ENCODE results near the gene RETREG3. TPM values are rescaled to one million over a fixed set of nuclear protein-coding genes. Genes with fewer than 3 reads are reported as not detected.

The RETREG3 gene
- total and polyA plus RNA-seq, 2 of the 13 experiments (the other 11 are each of a cell fraction or from before 2014, with no cell fraction given), result 47.0 to 55.8 TPM

DNA sequence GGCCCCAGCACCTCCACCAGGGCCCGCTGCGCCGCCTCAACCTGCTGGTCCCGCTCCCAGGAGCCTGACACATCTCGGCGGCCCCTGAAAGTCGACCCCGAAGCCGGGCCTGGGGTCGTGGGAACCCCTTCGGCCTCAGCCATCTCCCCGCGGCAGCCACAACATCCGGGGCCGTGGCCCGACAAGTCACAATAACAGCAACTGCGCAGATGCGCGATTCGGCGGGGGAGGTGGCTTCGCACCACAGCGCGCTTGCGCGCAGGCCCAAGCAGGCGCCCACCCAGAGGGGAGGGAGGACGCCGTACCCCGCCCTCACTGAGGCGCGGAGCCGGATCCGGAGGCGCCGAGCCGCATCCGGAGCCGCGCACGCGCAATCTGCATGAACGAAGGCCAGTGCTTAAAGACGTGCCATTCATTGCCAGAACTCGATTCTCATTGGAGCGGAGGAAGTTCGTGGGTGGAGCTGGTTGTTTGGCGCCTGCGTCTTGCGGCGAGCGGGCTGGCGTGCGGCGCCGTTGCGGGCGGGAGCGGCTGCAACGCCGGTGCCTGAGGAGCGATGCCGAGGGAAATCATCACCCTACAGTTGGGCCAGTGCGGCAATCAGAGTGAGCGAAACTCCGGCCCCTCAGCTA lies at the start of gene RETREG3, which contains the start of gene TUBG1 (continued):
- TF ChIP-seq REXO4 (CRISPR knock-in tag; IDR thresholded peaks at IDR 0.05; ENCODE audit: borderline replicate concordance) (no peak), TEAD3 (CRISPR knock-in tag; optimal IDR thresholded peaks at IDR 0.05; ENCODE audit: borderline replicate concordance) (peak; percentile 67), NFIB (CRISPR knock-in tag; IDR thresholded peaks at IDR 0.05; ENCODE audit: borderline replicate concordance) (no peak), PAF1 (CRISPR knock-in tag; IDR thresholded peaks at IDR 0.05) (no peak), ZNF432 (CRISPR knock-in tag; IDR thresholded peaks at IDR 0.05; ENCODE audit: borderline replicate concordance) (no peak), REL (CRISPR knock-in tag; conservative IDR thresholded peaks at IDR 0.05) (0 out of 2 replicates have a peak, but pooled peaks have one; percentile 16), IRF2 (CRISPR knock-in tag; IDR thresholded peaks at IDR 0.05) (peak; percentile 59; the same call in 1 of the 2 replicates), ZNF180 (CRISPR knock-in tag; IDR thresholded peaks at IDR 0.05; ENCODE audit: borderline replicate concordance, low read depth) (peak; percentile 56; the same call in 1 of the 2 replicates), THAP11 (CRISPR knock-in tag; IDR thresholded peaks at IDR 0.05) (peak; percentile 84), MEF2D (CRISPR knock-in tag; IDR thresholded peaks at IDR 0.05) (no peak; the same call in 1 of the 2 replicates), ZNF225 (CRISPR knock-in tag; IDR thresholded peaks at IDR 0.05) (no peak), TAF1 (CRISPR knock-in tag; IDR thresholded peaks at IDR 0.05) (peak; percentile 86), CREB1 (IDR thresholded peaks at IDR 0.05) (peak; percentile 59), CREB1 (CRISPR knock-in tag; IDR thresholded peaks at IDR 0.05) (peak; percentile 51; the same call in 1 of the 2 replicates), ZNF292 (CRISPR knock-in tag; IDR thresholded peaks at IDR 0.05; ENCODE audit: borderline replicate concordance, low read depth) (peak; percentile 86; the same call in 1 of the 2 replicates)
- TF ChIP-seq, protein P1, sequence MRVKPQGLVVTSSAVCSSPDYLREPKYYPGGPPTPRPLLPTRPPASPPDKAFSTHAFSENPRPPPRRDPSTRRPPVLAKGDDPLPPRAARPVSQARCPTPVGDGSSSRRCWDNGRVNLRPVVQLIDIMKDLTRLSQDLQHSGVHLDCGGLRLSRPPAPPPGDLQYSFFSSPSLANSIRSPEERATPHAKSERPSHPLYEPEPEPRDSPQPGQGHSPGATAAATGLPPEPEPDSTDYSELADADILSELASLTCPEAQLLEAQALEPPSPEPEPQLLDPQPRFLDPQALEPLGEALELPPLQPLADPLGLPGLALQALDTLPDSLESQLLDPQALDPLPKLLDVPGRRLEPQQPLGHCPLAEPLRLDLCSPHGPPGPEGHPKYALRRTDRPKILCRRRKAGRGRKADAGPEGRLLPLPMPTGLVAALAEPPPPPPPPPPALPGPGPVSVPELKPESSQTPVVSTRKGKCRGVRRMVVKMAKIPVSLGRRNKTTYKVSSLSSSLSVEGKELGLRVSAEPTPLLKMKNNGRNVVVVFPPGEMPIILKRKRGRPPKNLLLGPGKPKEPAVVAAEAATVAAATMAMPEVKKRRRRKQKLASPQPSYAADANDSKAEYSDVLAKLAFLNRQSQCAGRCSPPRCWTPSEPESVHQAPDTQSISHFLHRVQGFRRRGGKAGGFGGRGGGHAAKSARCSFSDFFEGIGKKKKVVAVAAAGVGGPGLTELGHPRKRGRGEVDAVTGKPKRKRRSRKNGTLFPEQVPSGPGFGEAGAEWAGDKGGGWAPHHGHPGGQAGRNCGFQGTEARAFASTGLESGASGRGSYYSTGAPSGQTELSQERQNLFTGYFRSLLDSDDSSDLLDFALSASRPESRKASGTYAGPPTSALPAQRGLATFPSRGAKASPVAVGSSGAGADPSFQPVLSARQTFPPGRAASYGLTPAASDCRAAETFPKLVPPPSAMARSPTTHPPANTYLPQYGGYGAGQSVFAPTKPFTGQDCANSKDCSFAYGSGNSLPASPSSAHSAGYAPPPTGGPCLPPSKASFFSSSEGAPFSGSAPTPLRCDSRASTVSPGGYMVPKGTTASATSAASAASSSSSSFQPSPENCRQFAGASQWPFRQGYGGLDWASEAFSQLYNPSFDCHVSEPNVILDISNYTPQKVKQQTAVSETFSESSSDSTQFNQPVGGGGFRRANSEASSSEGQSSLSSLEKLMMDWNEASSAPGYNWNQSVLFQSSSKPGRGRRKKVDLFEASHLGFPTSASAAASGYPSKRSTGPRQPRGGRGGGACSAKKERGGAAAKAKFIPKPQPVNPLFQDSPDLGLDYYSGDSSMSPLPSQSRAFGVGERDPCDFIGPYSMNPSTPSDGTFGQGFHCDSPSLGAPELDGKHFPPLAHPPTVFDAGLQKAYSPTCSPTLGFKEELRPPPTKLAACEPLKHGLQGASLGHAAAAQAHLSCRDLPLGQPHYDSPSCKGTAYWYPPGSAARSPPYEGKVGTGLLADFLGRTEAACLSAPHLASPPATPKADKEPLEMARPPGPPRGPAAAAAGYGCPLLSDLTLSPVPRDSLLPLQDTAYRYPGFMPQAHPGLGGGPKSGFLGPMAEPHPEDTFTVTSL (CRISPR knock-in tag; IDR thresholded peaks at IDR 0.05; ENCODE audit: borderline replicate concordance), result no peak
- TF ChIP-seq, protein P2, sequence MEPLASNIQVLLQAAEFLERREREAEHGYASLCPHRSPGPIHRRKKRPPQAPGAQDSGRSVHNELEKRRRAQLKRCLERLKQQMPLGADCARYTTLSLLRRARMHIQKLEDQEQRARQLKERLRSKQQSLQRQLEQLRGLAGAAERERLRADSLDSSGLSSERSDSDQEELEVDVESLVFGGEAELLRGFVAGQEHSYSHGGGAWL (CRISPR knock-in tag; IDR thresholded peaks at IDR 0.05), result peak; percentile 73; the same call in 1 of the 2 replicates
- TF ChIP-seq, protein P3, sequence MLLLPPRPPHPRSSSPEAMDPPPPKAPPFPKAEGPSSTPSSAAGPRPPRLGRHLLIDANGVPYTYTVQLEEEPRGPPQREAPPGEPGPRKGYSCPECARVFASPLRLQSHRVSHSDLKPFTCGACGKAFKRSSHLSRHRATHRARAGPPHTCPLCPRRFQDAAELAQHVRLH (CRISPR knock-in tag; IDR thresholded peaks at IDR 0.05; ENCODE audit: borderline replicate concordance, low read depth), result peak; percentile 84
- TF ChIP-seq, protein P4, sequence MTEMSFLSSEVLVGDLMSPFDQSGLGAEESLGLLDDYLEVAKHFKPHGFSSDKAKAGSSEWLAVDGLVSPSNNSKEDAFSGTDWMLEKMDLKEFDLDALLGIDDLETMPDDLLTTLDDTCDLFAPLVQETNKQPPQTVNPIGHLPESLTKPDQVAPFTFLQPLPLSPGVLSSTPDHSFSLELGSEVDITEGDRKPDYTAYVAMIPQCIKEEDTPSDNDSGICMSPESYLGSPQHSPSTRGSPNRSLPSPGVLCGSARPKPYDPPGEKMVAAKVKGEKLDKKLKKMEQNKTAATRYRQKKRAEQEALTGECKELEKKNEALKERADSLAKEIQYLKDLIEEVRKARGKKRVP (CRISPR knock-in tag; IDR thresholded peaks at IDR 0.05), result no peak; a peak in 1 of 4 replicates
- TF ChIP-seq, protein P5, sequence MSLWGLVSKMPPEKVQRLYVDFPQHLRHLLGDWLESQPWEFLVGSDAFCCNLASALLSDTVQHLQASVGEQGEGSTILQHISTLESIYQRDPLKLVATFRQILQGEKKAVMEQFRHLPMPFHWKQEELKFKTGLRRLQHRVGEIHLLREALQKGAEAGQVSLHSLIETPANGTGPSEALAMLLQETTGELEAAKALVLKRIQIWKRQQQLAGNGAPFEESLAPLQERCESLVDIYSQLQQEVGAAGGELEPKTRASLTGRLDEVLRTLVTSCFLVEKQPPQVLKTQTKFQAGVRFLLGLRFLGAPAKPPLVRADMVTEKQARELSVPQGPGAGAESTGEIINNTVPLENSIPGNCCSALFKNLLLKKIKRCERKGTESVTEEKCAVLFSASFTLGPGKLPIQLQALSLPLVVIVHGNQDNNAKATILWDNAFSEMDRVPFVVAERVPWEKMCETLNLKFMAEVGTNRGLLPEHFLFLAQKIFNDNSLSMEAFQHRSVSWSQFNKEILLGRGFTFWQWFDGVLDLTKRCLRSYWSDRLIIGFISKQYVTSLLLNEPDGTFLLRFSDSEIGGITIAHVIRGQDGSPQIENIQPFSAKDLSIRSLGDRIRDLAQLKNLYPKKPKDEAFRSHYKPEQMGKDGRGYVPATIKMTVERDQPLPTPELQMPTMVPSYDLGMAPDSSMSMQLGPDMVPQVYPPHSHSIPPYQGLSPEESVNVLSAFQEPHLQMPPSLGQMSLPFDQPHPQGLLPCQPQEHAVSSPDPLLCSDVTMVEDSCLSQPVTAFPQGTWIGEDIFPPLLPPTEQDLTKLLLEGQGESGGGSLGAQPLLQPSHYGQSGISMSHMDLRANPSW (CRISPR knock-in tag; IDR thresholded peaks at IDR 0.05; ENCODE audit: borderline replicate concordance), result peak; percentile 87; the same call in 1 of the 2 replicates

All from HepG2 (cell line).